WTC11 (cell line): Measurements from ENCODE around the gene CFL1. TPM values are rescaled to one million over a fixed set of nuclear protein-coding genes. Genes with fewer than 3 reads are reported as not detected.

Experiments used
- ATAC-seq: fragments of 200-7000 bp; cut with Tn5 transposase; 2 replicates; pipeline ENCODE4 v1.10.0; 2021; ENCODE audit warnings: mild to moderate bottlenecking, moderate library complexity
- CTCF ChIA-PET: fragments of 300-600 bp; sonication (Branson Sonifier 250); formaldehyde crosslinking; loops from one replicate; lab custom pipeline; 2021; ENCODE audit warnings: antibody characterized with exemption; lab: Charles Lee
- POLR2A ChIA-PET: fragments of 350-600 bp; sonication (Branson Sonifier 250); formaldehyde crosslinking; loops from one replicate; lab custom pipeline; 2021; ENCODE audit warnings: antibody characterized with exemption; lab: Charles Lee
- DNase-seq: peaks from one replicate; pipeline ENCODE4 v3.0.0; 2021; ENCODE audit warnings: low spot score
- H3K27ac Mint-ChIP-seq: 2 replicates; pipeline ENCODE4 v1.8.0; 2021; ENCODE audit warnings: mixed read lengths
- H3K27me3 Mint-ChIP-seq: 2 replicates; pipeline ENCODE4 v1.8.0; 2021; ENCODE audit warnings: low read depth, mild to moderate bottlenecking, moderate library complexity, mixed read lengths
- H3K36me3 Mint-ChIP-seq: 2 replicates; pipeline ENCODE4 v1.8.0; 2021; ENCODE audit warnings: mixed read lengths
- H3K4me1 Mint-ChIP-seq: 2 replicates; pipeline ENCODE4 v1.8.0; 2022; ENCODE audit warnings: mixed read lengths
- H3K4me3 Mint-ChIP-seq: 2 replicates; pipeline ENCODE4 v1.8.0; 2021; ENCODE audit warnings: mild to moderate bottlenecking, moderate library complexity, mixed read lengths
- H3K9me3 Mint-ChIP-seq: 2 replicates; pipeline ENCODE4 v1.8.0; 2021; ENCODE audit warnings: mixed read lengths
- ATF1 ChIP-seq: sonication (generic); formaldehyde crosslinking; IDR thresholded peaks from 2 replicates; pipeline ENCODE4 v1.8.1; 2023; ENCODE audit warnings: mild to moderate bottlenecking, moderate library complexity, missing genetic modification reagents
- IRF2 ChIP-seq: sonication (generic); formaldehyde crosslinking; IDR thresholded peaks from 2 replicates; pipeline ENCODE4 v1.8.0; 2022; ENCODE audit warnings: low read depth, missing genetic modification reagents, borderline replicate concordance
- NFATC4 ChIP-seq: fragments of 250-450 bp; sonication (Bioruptor Pico); IDR thresholded peaks from 2 replicates; pipeline ENCODE4 v1.9.0; 2021; ENCODE audit warnings: mild to moderate bottlenecking
- RELA ChIP-seq: sonication (generic); formaldehyde crosslinking; IDR thresholded peaks from 2 replicates; pipeline ENCODE4 v1.8.1; 2022; ENCODE audit warnings: missing genetic modification reagents, mild to moderate bottlenecking, borderline replicate concordance
- SOX15 ChIP-seq: fragments of 250-450 bp; sonication (Bioruptor Pico); IDR thresholded peaks from 2 replicates; pipeline ENCODE4 v1.9.0; 2021; ENCODE audit warnings: mild to moderate bottlenecking
- total RNA-seq: library from RNA; stranded (reverse); gene quantifications from 3 replicates; pipeline ENCODE4 v1.2.3, GENCODE V29; 2021
- TF ChIP-seq, protein P1 (sequence below): fragments of 250-450 bp; sonication (Bioruptor Pico); IDR thresholded peaks from 2 replicates; pipeline ENCODE4 v1.9.0; 2021; ENCODE audit warnings: moderate library complexity, mild to moderate bottlenecking, inconsistent platforms, borderline replicate concordance
- TF ChIP-seq, protein P2 (sequence below): sonication (generic); formaldehyde crosslinking; IDR thresholded peaks from 2 replicates; pipeline ENCODE4 v1.8.0; 2023; ENCODE audit warnings: missing genetic modification reagents, mild to moderate bottlenecking, borderline replicate concordance
- TF ChIP-seq, protein P3 (sequence below): sonication (generic); formaldehyde crosslinking; IDR thresholded peaks from 2 replicates; pipeline ENCODE4 v1.8.0; 2022; ENCODE audit warnings: missing genetic modification reagents
- TF ChIP-seq, protein P4 (sequence below): sonication (generic); formaldehyde crosslinking; IDR thresholded peaks from 2 replicates; pipeline ENCODE4 v1.8.1; 2022; ENCODE audit warnings: missing genetic modification reagents, borderline replicate concordance
- TF ChIP-seq, protein P5 (sequence below): fragments of 250-450 bp; sonication (Bioruptor Pico); IDR thresholded peaks from 2 replicates; pipeline ENCODE4 v2.1.2; 2022; ENCODE audit warnings: mild to moderate bottlenecking, moderate library complexity

CFL1 gene
- total RNA-seq, 1 experiment from 2014 or later, result 1,073 TPM

DNA sequence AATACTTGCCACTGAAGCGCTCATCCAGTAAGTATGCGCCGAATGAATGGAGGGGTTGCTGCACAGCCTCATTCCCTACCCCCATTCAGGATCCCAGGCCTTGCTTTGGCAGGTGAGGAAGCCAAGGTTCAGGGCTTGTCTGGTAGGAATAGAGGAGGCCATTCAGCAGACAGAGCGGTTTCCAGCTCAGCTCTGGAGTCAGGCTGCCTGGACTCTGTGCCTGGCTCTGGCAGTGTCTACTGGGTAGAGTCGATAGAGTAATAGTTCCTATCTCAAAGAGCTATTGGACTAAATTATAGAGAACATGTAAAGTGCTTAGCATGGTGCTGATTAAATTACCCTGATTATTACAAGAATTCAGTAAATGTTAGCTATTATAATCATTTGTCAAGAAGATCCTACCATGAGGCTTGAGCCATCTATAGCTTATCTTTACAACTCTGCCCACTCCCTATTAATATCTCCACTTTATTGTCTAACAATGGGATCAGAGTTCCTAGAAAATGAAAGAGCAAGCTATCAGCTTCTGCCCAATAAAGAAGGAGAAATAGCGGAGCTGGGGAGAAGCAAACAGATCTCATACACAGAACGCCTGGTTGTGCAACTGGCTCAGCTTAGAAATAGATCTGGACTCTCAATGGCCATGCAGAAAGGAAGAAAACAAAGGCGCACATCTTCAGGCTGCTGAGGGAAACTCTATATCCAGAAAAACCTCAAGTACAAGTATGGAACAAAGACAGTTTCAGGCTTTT, 30.8 kb downstream of the CFL1 start:
- Mint-ChIP-seq H3K27ac (no peak overlapping the region), H3K4me1 (peaks cover 4% of the 10 kb centered on the region; the same call in 1 of the 2 replicates), H3K36me3 (no peaks in the 10 kb centered on the region), H3K27me3 (peaks cover 8% of the 10 kb centered on the region), H3K4me3 (no peak overlapping the region), H3K9me3 (no peaks in the 10 kb centered on the region)
- POLR2A ChIA-PET, result interaction anchor here (0.5 to 1.8 kb wide), 3 partner anchors 24 to 486 kb away, joined by 3 to 4 read pairs (median 4); no protein-coding TSS in a partner anchor
- DNase-seq (no peak), ATAC-seq (no peak)
- TF ChIP-seq SOX15 (CRISPR knock-in tag), result no peak
- TF ChIP-seq, protein P1, sequence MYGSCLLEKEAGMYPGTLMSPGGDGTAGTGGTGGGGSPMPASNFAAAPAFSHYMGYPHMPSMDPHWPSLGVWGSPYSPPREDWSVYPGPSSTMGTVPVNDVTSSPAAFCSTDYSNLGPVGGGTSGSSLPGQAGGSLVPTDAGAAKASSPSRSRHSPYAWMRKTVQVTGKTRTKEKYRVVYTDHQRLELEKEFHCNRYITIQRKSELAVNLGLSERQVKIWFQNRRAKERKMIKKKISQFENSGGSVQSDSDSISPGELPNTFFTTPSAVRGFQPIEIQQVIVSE (CRISPR knock-in tag), result no peak
- TF ChIP-seq ATF1 (CRISPR knock-in tag), result no peak
- TF ChIP-seq, protein P2, sequence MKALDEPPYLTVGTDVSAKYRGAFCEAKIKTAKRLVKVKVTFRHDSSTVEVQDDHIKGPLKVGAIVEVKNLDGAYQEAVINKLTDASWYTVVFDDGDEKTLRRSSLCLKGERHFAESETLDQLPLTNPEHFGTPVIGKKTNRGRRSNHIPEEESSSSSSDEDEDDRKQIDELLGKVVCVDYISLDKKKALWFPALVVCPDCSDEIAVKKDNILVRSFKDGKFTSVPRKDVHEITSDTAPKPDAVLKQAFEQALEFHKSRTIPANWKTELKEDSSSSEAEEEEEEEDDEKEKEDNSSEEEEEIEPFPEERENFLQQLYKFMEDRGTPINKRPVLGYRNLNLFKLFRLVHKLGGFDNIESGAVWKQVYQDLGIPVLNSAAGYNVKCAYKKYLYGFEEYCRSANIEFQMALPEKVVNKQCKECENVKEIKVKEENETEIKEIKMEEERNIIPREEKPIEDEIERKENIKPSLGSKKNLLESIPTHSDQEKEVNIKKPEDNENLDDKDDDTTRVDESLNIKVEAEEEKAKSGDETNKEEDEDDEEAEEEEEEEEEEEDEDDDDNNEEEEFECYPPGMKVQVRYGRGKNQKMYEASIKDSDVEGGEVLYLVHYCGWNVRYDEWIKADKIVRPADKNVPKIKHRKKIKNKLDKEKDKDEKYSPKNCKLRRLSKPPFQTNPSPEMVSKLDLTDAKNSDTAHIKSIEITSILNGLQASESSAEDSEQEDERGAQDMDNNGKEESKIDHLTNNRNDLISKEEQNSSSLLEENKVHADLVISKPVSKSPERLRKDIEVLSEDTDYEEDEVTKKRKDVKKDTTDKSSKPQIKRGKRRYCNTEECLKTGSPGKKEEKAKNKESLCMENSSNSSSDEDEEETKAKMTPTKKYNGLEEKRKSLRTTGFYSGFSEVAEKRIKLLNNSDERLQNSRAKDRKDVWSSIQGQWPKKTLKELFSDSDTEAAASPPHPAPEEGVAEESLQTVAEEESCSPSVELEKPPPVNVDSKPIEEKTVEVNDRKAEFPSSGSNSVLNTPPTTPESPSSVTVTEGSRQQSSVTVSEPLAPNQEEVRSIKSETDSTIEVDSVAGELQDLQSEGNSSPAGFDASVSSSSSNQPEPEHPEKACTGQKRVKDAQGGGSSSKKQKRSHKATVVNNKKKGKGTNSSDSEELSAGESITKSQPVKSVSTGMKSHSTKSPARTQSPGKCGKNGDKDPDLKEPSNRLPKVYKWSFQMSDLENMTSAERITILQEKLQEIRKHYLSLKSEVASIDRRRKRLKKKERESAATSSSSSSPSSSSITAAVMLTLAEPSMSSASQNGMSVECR (CRISPR knock-in tag), result no peak
- TF ChIP-seq NFATC4 (CRISPR knock-in tag), result no peak
- TF ChIP-seq, protein P3, sequence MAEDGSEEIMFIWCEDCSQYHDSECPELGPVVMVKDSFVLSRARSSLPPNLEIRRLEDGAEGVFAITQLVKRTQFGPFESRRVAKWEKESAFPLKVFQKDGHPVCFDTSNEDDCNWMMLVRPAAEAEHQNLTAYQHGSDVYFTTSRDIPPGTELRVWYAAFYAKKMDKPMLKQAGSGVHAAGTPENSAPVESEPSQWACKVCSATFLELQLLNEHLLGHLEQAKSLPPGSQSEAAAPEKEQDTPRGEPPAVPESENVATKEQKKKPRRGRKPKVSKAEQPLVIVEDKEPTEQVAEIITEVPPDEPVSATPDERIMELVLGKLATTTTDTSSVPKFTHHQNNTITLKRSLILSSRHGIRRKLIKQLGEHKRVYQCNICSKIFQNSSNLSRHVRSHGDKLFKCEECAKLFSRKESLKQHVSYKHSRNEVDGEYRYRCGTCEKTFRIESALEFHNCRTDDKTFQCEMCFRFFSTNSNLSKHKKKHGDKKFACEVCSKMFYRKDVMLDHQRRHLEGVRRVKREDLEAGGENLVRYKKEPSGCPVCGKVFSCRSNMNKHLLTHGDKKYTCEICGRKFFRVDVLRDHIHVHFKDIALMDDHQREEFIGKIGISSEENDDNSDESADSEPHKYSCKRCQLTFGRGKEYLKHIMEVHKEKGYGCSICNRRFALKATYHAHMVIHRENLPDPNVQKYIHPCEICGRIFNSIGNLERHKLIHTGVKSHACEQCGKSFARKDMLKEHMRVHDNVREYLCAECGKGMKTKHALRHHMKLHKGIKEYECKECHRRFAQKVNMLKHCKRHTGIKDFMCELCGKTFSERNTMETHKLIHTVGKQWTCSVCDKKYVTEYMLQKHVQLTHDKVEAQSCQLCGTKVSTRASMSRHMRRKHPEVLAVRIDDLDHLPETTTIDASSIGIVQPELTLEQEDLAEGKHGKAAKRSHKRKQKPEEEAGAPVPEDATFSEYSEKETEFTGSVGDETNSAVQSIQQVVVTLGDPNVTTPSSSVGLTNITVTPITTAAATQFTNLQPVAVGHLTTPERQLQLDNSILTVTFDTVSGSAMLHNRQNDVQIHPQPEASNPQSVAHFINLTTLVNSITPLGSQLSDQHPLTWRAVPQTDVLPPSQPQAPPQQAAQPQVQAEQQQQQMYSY (CRISPR knock-in tag), result no peak
- TF ChIP-seq RELA (CRISPR knock-in tag), result no peak
- TF ChIP-seq, protein P4, sequence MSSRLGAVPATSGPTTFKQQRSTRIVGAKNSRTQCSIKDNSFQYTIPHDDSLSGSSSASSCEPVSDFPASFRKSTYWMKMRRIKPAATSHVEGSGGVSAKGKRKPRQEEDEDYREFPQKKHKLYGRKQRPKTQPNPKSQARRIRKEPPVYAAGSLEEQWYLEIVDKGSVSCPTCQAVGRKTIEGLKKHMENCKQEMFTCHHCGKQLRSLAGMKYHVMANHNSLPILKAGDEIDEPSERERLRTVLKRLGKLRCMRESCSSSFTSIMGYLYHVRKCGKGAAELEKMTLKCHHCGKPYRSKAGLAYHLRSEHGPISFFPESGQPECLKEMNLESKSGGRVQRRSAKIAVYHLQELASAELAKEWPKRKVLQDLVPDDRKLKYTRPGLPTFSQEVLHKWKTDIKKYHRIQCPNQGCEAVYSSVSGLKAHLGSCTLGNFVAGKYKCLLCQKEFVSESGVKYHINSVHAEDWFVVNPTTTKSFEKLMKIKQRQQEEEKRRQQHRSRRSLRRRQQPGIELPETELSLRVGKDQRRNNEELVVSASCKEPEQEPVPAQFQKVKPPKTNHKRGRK (CRISPR knock-in tag), result no peak
- no peak for TF ChIP-seq IRF2
- TF ChIP-seq, protein P5, sequence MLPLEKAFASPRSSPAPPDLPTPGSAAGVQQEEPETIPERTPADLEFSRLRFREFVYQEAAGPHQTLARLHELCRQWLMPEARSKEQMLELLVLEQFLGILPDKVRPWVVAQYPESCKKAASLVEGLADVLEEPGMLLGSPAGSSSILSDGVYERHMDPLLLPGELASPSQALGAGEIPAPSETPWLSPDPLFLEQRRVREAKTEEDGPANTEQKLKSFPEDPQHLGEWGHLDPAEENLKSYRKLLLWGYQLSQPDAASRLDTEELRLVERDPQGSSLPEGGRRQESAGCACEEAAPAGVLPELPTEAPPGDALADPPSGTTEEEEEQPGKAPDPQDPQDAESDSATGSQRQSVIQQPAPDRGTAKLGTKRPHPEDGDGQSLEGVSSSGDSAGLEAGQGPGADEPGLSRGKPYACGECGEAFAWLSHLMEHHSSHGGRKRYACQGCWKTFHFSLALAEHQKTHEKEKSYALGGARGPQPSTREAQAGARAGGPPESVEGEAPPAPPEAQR (CRISPR knock-in tag), result no peak
- CTCF ChIA-PET, result interaction anchor here (0.5 to 4.7 kb wide), 4 partner anchors 24 to 129 kb away, joined by 3 to 36 read pairs (median 4); partner anchors contain the start of genes AP5B1 and FIBP
